Measurements from ENCODE around the gene MDFI.

DNA sequence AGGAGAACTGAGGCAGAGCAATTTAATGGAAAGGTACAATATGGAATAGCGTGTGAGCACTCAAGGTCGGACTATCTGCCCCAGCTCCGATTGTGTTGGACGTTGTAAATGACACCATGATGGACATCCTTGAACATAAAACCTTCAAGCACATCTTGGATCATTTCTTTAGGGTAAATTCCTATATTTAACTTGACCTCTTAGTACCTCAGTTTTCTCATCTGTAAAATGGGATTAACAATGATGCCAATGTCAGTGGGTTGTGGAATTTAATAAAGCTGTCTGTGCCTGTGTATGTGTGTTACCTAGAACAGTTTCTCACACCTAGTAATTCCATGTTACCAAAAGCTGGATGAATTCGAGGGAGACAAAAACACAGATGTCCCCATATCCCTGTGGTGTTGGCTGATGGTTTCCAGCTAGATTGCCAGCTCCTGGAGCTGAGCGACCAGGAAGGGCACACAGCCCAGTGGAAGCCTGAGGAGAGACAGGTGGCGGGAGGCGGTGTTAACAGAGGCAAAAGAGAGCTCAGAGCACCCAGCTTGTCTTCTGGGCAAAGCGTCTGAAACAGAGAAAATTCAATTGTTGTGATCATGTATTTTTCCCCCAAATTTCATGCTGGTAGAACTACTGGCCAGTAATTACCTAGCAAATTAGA lies 32.6 kb downstream of the MDFI start:
- TF ChIP-seq CTCF (IDR thresholded peaks at IDR 0.05) (no peak), PRDM15 (CRISPR knock-in tag; IDR thresholded peaks at IDR 0.05) (no peak), ESRRA (CRISPR knock-in tag; IDR thresholded peaks at IDR 0.05; ENCODE audit: borderline replicate concordance) (no peak), TCF7 (CRISPR knock-in tag; IDR thresholded peaks at IDR 0.05; ENCODE audit: low read depth) (no peak), GTF2I (CRISPR knock-in tag; conservative IDR thresholded peaks at IDR 0.05) (no peak), JUN (CRISPR knock-in tag; IDR thresholded peaks at IDR 0.05) (no peak), STAT6 (CRISPR knock-in tag; conservative IDR thresholded peaks at IDR 0.05; ENCODE audit: low read depth) (no peak), ARID4B (CRISPR knock-in tag; IDR thresholded peaks at IDR 0.05; ENCODE audit: borderline replicate concordance) (no peak), CREB1 (CRISPR knock-in tag; IDR thresholded peaks at IDR 0.05) (no peak), MYBL2 (CRISPR knock-in tag; IDR thresholded peaks at IDR 0.05) (no peak)
- TF ChIP-seq, protein P1, sequence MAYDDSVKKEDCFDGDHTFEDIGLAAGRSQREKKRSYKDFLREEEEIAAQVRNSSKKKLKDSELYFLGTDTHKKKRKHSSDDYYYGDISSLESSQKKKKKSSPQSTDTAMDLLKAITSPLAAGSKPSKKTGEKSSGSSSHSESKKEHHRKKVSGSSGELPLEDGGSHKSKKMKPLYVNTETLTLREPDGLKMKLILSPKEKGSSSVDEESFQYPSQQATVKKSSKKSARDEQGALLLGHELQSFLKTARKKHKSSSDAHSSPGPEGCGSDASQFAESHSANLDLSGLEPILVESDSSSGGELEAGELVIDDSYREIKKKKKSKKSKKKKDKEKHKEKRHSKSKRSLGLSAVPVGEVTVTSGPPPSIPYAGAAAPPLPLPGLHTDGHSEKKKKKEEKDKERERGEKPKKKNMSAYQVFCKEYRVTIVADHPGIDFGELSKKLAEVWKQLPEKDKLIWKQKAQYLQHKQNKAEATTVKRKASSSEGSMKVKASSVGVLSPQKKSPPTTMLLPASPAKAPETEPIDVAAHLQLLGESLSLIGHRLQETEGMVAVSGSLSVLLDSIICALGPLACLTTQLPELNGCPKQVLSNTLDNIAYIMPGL (CRISPR knock-in tag; IDR thresholded peaks at IDR 0.05), result no peak
- TF ChIP-seq, protein P2, sequence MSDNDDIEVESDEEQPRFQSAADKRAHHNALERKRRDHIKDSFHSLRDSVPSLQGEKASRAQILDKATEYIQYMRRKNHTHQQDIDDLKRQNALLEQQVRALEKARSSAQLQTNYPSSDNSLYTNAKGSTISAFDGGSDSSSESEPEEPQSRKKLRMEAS (CRISPR knock-in tag; IDR thresholded peaks at IDR 0.05), result no peak
- TF ChIP-seq, protein P3, sequence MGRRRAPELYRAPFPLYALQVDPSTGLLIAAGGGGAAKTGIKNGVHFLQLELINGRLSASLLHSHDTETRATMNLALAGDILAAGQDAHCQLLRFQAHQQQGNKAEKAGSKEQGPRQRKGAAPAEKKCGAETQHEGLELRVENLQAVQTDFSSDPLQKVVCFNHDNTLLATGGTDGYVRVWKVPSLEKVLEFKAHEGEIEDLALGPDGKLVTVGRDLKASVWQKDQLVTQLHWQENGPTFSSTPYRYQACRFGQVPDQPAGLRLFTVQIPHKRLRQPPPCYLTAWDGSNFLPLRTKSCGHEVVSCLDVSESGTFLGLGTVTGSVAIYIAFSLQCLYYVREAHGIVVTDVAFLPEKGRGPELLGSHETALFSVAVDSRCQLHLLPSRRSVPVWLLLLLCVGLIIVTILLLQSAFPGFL (CRISPR knock-in tag; IDR thresholded peaks at IDR 0.05; ENCODE audit: borderline replicate concordance), result no peak
